Breast epithelium (tissue), 3 donors: ENCODE results near the gene GABRR2.

Experiments
- CTCF ChIP-seq, 3 donors: fragments of 450-650 bp; IDR thresholded peaks; one replicate each; pipeline ENCODE4 v1.5.1; 2016 to 2017; ENCODE audit warnings: antibody characterized with exemption in 3 of 3, mild to moderate bottlenecking in 3 of 3, moderate library complexity in 3 of 3
- POLR2A ChIP-seq: fragments of 450-650 bp; IDR thresholded peaks from one replicate; pipeline ENCODE4 v1.6.1; 2016; ENCODE audit warnings: antibody characterized with exemption, mild to moderate bottlenecking, moderate library complexity
- POLR2AphosphoS5 ChIP-seq, 3 donors: sonication (generic); formaldehyde crosslinking; IDR thresholded peaks; one replicate each; pipeline ENCODE4 v1.6.1; 2017; ENCODE audit warnings: antibody characterized with exemption in 3 of 3

GRCh38 chr6:89324304-89324703, 9.2 kb upstream of the GABRR2 start:
- TF ChIP-seq CTCF (IDR thresholded peaks at IDR 0.05) (no peak), POLR2A (no peak), POLR2AphosphoS5 (IDR thresholded peaks at IDR 0.05) (no peak)
